Kidney epithelial cell (primary cell): Measurements from ENCODE around the gene KCNC4. TPM values are rescaled to one million over a fixed set of nuclear protein-coding genes. Genes with fewer than 3 reads are reported as not detected.

ENCODE experiments used
- DNase-seq: peaks from one replicate; pipeline ENCODE4 v3.0.0-alpha.2; 2010; ENCODE audit warnings: low read depth
- H3K27me3 ChIP-seq: 2 replicates; pipeline ENCODE4 v1.6.0; 2011; ENCODE audit warnings: low read length; ENCODE audit not compliant: control insufficient read depth, insufficient read depth
- H3K36me3 ChIP-seq: 2 replicates; pipeline ENCODE4 v1.5.1; 2011; ENCODE audit warnings: low read length; ENCODE audit not compliant: control insufficient read depth, insufficient read depth
- H3K4me3 ChIP-seq: 2 replicates; pipeline ENCODE4 v1.5.1; 2011; ENCODE audit warnings: low read depth, mild to moderate bottlenecking, control low read depth, low read length
- total RNA-seq: library from RNA; depleted of rRNA; stranded (reverse); fragments of >200 nt; gene quantifications from 2 replicates; pipeline ENCODE4 v1.2.3, GENCODE V29; 2015
- TF ChIP-seq, protein P1 (sequence below): IDR thresholded peaks from 2 replicates; pipeline ENCODE4 v1.5.1; 2011; ENCODE audit warnings: mild to moderate bottlenecking, moderate library complexity, low read length, control low read depth, inconsistent platforms; ENCODE audit not compliant: insufficient read depth, poor library complexity, severe bottlenecking

Gene KCNC4
- total RNA-seq, 1 donor from 2014 or later, result 1.8 TPM

DNA sequence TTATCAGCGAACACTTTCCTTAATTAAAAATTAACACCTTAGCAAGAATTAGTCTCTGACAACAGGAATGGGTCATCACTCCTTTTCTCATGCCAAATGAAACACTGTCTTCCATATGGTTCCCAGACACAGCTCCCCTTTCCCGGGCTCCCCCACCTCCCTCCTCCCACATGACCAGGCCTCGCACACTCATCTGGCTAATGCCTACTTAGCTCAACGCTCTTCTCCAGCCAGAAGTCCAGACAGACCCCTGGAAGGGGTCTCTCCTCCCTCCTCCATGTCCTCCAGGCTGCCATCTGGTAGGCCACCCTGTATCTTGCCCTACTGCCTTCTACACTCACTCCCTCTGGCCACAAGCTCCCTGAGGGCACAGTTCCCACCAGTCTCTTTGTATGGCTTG, 39.9 kb downstream of the KCNC4 start:
- Histone ChIP-seq H3K36me3 (no peaks in the 10 kb centered on the region), H3K4me3 (no peak overlapping the region), H3K27me3 (peaks cover 5% of the 10 kb centered on the region)
- no peak for DNase-seq
- TF ChIP-seq, protein P1, sequence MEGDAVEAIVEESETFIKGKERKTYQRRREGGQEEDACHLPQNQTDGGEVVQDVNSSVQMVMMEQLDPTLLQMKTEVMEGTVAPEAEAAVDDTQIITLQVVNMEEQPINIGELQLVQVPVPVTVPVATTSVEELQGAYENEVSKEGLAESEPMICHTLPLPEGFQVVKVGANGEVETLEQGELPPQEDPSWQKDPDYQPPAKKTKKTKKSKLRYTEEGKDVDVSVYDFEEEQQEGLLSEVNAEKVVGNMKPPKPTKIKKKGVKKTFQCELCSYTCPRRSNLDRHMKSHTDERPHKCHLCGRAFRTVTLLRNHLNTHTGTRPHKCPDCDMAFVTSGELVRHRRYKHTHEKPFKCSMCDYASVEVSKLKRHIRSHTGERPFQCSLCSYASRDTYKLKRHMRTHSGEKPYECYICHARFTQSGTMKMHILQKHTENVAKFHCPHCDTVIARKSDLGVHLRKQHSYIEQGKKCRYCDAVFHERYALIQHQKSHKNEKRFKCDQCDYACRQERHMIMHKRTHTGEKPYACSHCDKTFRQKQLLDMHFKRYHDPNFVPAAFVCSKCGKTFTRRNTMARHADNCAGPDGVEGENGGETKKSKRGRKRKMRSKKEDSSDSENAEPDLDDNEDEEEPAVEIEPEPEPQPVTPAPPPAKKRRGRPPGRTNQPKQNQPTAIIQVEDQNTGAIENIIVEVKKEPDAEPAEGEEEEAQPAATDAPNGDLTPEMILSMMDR, result no peak

DNA sequence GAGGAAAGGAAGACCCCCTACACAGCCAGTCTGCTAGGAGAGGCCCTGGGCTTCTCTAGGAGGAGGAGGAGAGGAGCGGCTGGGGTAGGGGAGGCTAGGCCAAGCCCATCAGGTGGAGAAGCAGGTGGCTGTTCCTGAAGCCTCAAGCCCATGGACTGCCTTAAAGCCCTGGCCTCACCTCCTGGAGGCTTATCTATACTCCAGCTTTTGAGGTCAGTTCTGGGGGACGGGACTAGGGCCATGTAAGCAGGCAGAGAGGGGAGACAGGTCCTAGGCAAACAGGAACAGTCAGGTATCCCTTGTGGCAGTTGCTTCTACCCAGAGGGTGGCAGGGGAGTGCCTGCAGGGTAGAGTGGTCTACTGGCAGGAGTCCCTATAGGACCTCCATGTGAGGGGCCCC, 40.6 kb downstream of the KCNC4 start:
- DNase-seq, result no peak
- Histone ChIP-seq H3K36me3 (no peaks in the 10 kb centered on the region), H3K4me3 (no peak overlapping the region), H3K27me3 (peaks cover 5% of the 10 kb centered on the region)
- TF ChIP-seq, protein P1, result no peak

DNA sequence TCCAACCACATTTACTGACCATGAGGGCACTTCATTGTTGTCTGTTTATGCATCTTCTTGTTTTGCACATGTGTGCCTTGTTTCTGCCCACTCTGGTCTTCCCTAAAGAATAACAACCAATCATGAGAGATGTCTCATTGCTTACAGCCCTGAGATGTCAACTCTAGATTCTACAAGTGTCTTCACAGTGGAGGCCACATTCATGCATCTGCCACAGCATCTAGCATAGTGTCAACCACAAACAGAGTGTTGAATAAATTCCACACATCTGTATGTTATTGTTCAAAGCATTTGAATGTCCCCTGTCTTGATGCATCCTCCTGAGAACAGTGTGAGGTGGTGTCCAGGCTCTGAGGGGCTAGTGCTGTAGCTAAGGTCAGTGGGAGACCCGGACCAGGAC, 43.1 kb downstream of the KCNC4 start:
- no peak overlapping the region for H3K4me3 ChIP-seq
- TF ChIP-seq, protein P1, result no peak

DNA sequence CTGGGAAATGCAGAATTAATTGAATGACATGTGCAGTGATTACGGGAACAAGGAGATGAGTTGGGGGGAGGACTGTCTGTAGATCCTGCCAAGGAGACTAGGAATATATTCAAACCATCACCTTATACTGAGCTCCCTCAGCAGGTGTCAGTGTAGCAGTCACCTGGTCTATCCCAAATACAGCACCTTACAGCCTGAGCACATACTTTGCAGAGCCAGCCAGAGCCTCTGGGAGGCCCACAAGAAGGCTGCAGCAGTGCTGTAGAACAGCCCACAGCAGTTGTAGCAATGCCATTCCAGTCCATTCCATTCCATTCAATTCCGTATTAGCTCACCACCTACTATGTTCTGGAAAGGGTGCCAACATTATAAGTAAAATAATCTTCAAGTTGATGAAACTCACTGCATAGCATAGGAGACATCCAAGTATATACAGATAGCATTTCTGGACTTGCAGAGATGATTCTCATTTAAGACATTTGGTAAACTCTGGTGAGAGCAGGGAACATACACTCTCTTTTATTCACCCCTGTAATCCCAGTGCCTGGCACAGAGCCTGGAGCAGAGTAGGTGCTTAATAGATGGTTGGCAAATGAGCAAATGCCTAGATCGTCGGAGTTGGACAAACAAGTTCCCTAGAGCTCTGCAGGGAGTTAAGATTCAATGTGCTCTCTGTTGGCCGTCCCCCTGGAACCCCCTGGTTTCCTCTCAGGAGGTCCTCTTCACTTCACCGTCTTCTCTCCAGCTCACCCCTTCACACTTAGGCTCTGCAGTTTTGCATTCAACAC, 44.7 kb downstream of the KCNC4 start:
- Histone ChIP-seq H3K4me3 (no peak overlapping the region), H3K27me3 (peaks cover 5% of the 10 kb centered on the region), H3K36me3 (no peaks in the 10 kb centered on the region)
- DNase-seq, result no peak
- TF ChIP-seq, protein P1, result no peak

More for the DNA sequence above, 43.1 kb downstream of the KCNC4 start:
- no peak for DNase-seq
- H3K27me3 ChIP-seq, result peaks cover 5% of the 10 kb centered on the region
- no peaks in the 10 kb centered on the region for H3K36me3 ChIP-seq

GRCh38 chr1:110255392-110255787, 45.3 kb downstream of the KCNC4 start:
- Histone ChIP-seq H3K4me3 (no peak overlapping the region), H3K36me3 (no peaks in the 10 kb centered on the region), H3K27me3 (peaks cover 5% of the 10 kb centered on the region)
- DNase-seq, result no peak
- TF ChIP-seq, protein P1, result no peak

DNA sequence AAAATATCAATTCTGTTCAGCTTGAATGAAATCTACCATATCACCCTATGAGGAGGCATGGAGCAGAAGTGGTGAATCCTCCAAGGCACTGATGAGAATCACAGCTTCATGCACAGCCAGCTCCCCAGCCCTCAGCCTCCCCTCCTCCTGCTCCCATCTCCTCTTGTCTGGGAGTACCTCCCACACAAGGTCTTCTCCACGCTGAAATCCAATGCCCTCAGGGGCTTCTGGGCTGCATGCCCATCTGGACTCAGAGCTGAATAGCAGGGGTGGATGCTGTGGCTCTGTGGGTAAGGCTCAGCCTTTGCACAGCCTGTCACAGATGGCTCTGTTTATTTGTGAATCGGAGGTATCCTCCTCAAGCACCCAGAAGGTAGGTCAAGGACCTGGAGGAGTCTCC, 48.6 kb downstream of the KCNC4 start:
- DNase-seq, result no peak
- Histone ChIP-seq H3K4me3 (no peak overlapping the region), H3K36me3 (no peaks in the 10 kb centered on the region), H3K27me3 (peaks cover 3% of the 10 kb centered on the region)
- TF ChIP-seq, protein P1, result no peak
